Activated T-cell treated with anti-CD3 and anti-CD28 coated beads, Interleukin-2, amount 50 U/mL, for 1 hour (primary cell): Measurements from ENCODE around the gene FMO3.

Source experiments
- DNase-seq: peaks from one replicate; pipeline ENCODE4 v3.0.0-alpha.2; 2020

FMO3 gene

DNA sequence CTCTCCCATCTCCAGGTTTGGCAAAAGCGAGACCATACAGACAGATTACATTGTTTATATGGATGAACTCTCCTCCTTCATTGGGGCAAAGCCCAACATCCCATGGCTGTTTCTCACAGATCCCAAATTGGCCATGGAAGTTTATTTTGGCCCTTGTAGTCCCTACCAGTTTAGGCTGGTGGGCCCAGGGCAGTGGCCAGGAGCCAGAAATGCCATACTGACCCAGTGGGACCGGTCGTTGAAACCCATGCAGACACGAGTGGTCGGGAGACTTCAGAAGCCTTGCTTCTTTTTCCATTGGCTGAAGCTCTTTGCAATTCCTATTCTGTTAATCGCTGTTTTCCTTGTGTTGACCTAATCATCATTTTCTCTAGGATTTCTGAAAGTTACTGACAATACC is 26.4 kb downstream of the FMO3 start:
- DNase-seq: no peak

DNA sequence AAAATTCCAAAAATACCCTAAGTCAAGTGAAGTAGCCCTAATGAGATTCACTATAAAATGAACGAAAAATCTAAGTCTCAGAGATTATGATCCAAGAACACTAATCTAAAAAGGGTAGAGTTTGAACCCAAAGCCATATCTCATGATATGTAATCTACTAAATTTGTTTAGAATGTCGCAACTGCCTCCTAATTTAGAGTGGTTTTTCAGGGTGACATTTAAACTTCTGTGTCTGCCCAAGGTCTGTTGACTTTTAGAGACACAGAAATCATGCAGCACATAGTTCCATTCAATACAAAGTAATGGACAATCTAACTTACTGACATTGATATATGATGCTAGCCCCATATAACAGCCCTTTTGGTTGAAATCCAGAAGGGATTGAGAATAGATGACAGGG is 28.9 kb downstream of the FMO3 start:
- no peak for DNase-seq

DNA sequence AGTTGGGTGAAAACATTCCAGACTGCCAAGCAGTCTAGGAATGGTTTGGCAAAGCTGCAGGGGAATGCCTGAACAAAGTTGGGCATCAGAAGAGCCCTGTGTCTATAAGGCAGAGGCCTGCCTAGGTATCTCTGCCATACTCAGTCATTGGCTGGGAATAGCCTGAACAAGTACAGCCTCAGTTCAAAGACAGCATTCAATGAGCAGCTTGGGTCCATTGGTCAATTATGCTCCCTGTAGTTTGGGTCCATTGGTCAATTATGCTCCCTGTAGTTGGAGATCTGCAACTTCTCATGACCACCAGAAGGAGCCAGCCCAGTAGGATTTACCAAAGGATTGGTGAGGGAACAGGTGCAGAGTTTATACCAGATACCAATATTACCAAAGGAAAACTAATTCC is 31.6 kb downstream of the FMO3 start:
- DNase-seq: no peak

- DNase-seq: no peak
Measured at GRCh38 chr1:171122893-171123292, 32.2 kb downstream of the FMO3 start.

- DNase-seq: no peak
Measured at GRCh38 chr1:171126504-171126903, 35.8 kb downstream of the FMO3 start.

DNA sequence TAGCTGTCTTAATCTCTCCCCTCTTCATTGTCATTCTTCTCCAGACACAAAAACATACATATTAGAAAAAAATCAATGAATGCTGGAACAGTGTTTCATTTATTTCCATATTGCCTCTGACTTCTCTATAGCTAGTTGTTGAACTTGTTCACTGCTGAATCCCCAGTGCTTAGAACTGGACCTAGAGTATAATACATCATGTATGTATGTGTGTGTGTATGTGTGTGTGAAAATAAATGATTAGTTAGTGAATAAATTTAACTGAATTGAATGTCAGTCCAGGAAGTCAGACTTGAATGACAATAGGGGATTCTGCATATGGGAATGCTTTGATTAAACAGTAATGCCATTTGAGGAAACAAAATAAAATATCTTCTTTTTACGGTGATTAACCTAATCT is 36.4 kb downstream of the FMO3 start:
- DNase-seq: no peak

- no peak for DNase-seq
Measured at GRCh38 chr1:171127501-171127900, 36.8 kb downstream of the FMO3 start.

DNA sequence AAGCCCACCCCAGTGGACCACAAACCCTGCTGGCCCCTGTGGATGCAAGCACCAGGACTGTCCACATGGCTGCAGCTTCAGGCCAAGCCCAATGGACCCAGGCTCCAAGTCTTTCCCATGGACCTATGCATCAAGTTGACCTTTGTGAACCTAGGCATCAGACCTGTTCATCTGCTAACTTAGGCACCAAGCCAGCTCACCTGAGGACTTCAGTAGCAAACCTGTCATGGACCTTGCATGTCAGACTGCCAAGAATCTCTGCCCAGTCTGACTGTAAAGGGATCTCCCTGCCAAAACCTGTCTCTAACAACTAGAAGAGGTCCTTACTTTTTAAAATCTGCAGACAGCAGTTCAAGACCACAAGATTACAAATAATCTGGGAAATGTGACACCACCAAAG is 37.8 kb downstream of the FMO3 start:
- no peak for DNase-seq

- no peak for DNase-seq
Measured at GRCh38 chr1:171134204-171134923, 43.7 kb downstream of the FMO3 start.

GRCh38 chr1:171137580-171137979 is 46.9 kb downstream of the FMO3 start:
- DNase-seq: no peak

- no peak for DNase-seq
Measured at GRCh38 chr1:171138980-171139379, 48.3 kb downstream of the FMO3 start.

- DNase-seq: no peak
Measured at GRCh38 chr1:171139890-171140289, 49.2 kb downstream of the FMO3 start.

GRCh38 chr1:171140401-171140800 is 49.7 kb downstream of the FMO3 start:
- no peak for DNase-seq

GRCh38 chr1:171140956-171141687 is 50.4 kb downstream of the FMO3 start:
- no peak for DNase-seq

- no peak for DNase-seq
Measured at GRCh38 chr1:171141688-171142415, 51.1 kb downstream of the FMO3 start.

DNA sequence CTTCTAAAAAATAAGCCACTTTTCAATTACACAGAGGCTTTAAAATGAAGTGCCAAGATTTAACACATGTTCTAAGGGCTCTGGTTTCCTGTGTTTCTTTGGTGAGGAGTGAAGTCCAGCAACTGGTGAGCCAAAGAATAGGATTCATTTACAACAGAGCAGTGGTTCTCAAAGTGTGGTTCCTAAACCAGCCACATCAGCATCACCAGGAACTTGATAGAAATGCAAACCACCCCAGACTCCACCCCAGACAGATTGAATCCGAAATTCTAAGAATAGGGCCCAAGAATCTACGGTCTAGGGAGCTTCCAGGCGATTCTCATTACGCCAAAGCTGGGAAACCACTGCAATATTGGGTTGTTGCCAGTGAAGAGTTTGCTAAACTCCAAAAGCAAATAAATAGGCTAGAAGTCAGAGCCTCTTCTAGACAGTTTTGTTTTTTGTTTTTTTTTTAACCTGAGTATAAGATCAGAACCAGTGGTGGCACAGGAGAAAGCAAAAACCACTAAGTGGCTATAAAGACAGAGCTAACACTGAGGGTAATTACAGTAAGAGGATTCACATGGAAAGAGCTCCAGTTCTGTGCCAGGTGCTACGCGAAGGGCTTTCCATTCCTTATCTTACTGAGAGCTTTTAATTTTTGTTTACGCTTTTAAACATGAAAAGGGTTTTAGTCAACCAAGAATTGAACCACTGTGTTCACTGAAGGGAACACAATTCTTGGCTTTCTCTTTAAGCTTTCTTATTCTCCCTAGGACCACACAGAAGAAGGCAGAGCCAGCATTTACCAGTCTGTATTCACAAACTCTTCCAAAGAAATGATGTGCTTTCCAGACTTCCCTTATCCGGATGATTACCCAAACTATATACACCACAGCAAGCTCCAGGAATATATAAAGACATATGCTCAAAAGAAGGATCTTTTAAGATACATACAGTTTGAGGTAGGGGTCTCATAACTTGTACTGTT is 52.0 kb downstream of the FMO3 start:
- no peak for DNase-seq

DNA sequence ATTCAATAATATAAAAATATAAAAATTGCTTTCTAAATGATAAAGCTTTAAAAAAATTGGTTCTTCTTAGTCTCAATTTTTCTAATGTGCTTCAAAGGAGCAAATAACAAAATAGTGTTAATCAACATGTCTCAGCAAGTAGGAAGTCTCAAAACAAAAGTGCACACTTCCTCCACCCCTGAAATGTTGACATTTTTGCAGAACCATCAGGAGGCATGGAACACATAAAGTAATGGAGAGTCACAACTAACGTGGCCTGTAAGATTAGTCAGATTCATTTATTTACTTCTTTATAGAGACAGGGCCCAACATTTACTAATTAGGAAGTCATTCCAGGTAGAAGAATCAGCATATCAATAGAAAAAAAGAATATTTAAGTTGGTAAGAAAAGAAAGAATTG is 59.5 kb downstream of the FMO3 start:
- DNase-seq: no peak

GRCh38 chr1:171152549-171152948 is 61.8 kb downstream of the FMO3 start:
- DNase-seq: no peak

GRCh38 chr1:171155484-171155883 is 64.8 kb downstream of the FMO3 start:
- DNase-seq: no peak

- no peak for DNase-seq
Measured at GRCh38 chr1:171158096-171158495, 67.4 kb downstream of the FMO3 start.

DNA sequence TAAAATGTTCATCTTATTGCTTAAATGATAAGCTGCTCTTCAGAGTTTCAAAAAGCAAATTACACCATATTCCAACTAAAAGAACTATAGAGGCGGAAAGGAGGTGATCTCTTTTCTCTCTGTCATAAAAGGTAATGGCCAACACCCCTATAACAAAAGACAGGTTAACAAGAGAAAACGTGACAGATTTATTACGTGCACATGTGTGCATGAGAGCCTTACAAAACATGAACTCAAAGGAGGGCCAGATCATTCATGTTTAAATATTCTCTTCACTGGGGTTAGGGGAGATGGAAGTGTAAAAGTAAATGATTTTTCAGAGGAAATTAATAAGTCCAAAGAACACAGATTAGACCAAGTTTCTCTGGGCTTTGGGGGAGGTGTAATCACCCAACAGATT is 67.8 kb downstream of the FMO3 start:
- DNase-seq: no peak

DNA sequence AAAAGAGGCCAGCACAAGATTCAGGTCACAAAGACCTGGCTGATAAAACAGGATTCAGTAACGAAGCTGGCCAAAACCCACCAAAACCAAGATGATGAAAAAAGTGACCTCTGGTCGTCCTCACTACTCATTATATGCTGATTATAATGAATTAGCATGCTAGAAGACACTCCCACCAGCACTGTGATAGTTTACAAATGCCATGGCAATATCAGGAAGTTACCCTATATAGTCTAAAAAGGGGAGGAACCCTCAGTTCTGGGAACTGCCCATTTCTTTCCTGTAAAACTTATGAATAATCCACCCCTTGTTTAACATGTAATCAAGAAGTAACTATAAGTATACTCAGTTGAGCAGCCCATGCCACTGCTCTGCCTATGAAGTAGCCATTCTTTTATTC is 68.4 kb downstream of the FMO3 start:
- DNase-seq: no peak

DNA sequence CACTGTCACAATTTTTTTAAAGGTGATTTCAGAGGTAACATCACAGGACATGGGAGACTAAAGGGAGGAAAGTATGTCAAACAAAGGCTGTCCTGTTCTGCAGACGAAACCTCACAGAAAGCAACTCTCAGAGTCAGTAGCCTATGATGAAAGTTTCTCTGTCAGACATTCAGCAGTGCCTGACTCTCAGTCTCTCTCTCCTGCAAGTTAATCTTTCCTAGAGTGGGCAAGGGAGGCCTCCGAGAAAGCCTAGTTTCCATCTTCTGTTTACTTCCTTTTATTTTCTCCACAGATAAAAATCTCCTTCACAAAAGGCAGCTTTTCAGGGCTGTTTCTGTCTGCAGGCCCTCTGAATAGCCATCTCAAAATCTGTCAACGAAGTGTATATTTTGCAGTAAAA is 69.5 kb downstream of the FMO3 start:
- DNase-seq: no peak
